Gastroesophageal sphincter (tissue), 4 donors: Measurements from ENCODE around the gene UNC5A. TPM values are rescaled to one million over a fixed set of nuclear protein-coding genes. Genes with fewer than 3 reads are reported as not detected.

Experiments used
- ATAC-seq: fragments of 150-250 bp; one replicate; pipeline ENCODE4 v1.9.1; 2016; ENCODE audit warnings: mild to moderate bottlenecking, moderate library complexity
- H3K27ac ChIP-seq, 4 donors: fragments of 200-600 bp; sonication (generic) in 3 of 4; 1 replicate in 3 of 4; 2 replicates in 1 of 4; pipeline ENCODE4 v1.5.1; 2016 to 2019
- H3K27me3 ChIP-seq: fragments of 200-600 bp; sonication (generic); one replicate; pipeline ENCODE4 v1.5.1; 2019
- H3K36me3 ChIP-seq, 2 donors: fragments of 200-600 bp; sonication (generic); one replicate each; pipeline ENCODE4 v1.5.1; 2019; ENCODE audit warnings: control low read depth in 1 of 2
- H3K4me1 ChIP-seq, 3 donors: fragments of 200-600 bp; sonication (generic); 1 replicate in 2 of 3; 2 replicates in 1 of 3; pipeline ENCODE4 v1.5.1; 2016 to 2019; ENCODE audit warnings: control low read depth in 2 of 3
- H3K4me3 ChIP-seq, 2 donors: fragments of 200-600 bp; sonication (generic); one replicate each; pipeline ENCODE4 v1.5.1; 2019; ENCODE audit warnings: mild to moderate bottlenecking in 1 of 2, moderate library complexity in 1 of 2
- H3K9me3 ChIP-seq, 3 donors: fragments of 200-600 bp; sonication (generic); one replicate each; pipeline ENCODE4 v1.5.1; 2017 to 2019; ENCODE audit warnings: control low read depth in 2 of 3
- EP300 ChIP-seq: sonication (generic); formaldehyde crosslinking; IDR thresholded peaks from one replicate; pipeline ENCODE4 v1.6.1; 2017; ENCODE audit warnings: antibody characterized with exemption, mild to moderate bottlenecking
- POLR2A ChIP-seq, 2 donors: fragments of 450-650 bp; IDR thresholded peaks; one replicate each; pipeline ENCODE4 v1.6.1; 2017; ENCODE audit warnings: antibody characterized with exemption in 2 of 2, mild to moderate bottlenecking in 2 of 2, moderate library complexity in 1 of 2
- POLR2AphosphoS5 ChIP-seq: sonication (generic); formaldehyde crosslinking; IDR thresholded peaks from one replicate; pipeline ENCODE4 v1.6.1; 2017; ENCODE audit warnings: antibody characterized with exemption
- WGBS, 2 donors: methylation state at CpG; one replicate each; pipeline ENCODE4 v1.1.5; 2018; ENCODE audit warnings: low coverage in 1 of 2; 5-methylcytosine and 5-hydroxymethylcytosine counted together
- total RNA-seq, 4 donors: library from RNA; depleted of rRNA; stranded (reverse); fragments of >200 nt; gene quantifications; one replicate each; pipeline ENCODE4 v1.1.0, GENCODE V29; 2016
- TF ChIP-seq, protein P1 (sequence below), 4 experiments: fragments of 200-600 bp in 2 of 4; fragments of 450-650 bp in 2 of 4; sonication (generic) in 1 of 4; IDR thresholded peaks; one replicate each; pipeline ENCODE4 v1.5.1; 2017 to 2019; ENCODE audit warnings: antibody characterized with exemption in 4 of 4, mild to moderate bottlenecking in 2 of 4, moderate library complexity in 2 of 4

UNC5A gene
- total RNA-seq, 4 donors from 2014 or later, result 0.27 TPM; not detected in 3

DNA sequence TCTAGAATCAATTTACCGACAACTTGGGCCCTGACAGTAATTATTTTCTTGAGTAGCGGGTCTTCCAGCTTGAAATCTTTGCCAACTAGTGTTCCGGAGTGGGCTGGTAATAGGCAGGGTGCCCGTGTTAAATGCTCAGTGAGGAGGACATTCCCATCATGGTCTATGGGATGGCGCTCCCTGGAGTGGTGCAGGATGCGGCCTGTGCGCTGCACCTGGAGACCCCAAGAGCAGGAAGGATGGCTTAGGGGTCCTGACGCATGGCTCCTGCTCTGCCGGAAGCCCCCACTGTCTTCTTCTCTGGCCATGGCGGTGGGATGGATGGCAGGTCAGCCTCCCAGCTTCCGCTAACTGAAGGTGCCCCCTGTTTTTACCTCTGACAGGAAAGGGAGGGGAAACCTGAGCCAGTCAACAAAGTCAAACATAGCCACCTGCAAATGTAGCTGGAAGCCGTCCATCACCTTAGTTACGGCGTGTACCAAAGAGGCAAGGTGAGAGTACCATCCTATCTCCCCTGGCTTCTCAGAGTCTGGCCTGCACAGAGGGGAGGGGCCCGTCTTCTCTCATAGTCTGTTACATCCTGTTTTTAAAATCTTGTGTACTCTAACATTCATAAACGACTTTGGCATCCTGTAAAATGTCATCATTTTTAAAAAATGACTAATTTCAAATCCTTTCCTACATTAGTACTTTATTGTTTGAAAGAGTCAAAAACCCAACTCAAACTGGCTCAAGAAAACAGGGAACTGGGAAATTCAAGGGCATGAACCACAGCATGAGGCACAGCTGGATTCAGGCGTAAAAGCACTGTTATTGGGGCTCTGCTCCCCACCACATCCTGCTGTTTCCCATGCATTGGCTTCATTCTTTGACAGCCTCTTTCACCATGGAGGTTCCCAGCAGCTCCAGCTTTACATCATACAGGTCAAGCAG lies 28.5 kb upstream of the UNC5A start:
- Histone ChIP-seq H3K4me1 (no peaks in the 10 kb centered on the region), H3K9me3 (no peaks in the 10 kb centered on the region), H3K36me3 (no peaks in the 10 kb centered on the region), H3K27ac (no peak overlapping the region), H3K27me3 (peaks cover 79% of the 10 kb centered on the region), H3K4me3 (no peak overlapping the region)
- TF ChIP-seq, protein P1, sequence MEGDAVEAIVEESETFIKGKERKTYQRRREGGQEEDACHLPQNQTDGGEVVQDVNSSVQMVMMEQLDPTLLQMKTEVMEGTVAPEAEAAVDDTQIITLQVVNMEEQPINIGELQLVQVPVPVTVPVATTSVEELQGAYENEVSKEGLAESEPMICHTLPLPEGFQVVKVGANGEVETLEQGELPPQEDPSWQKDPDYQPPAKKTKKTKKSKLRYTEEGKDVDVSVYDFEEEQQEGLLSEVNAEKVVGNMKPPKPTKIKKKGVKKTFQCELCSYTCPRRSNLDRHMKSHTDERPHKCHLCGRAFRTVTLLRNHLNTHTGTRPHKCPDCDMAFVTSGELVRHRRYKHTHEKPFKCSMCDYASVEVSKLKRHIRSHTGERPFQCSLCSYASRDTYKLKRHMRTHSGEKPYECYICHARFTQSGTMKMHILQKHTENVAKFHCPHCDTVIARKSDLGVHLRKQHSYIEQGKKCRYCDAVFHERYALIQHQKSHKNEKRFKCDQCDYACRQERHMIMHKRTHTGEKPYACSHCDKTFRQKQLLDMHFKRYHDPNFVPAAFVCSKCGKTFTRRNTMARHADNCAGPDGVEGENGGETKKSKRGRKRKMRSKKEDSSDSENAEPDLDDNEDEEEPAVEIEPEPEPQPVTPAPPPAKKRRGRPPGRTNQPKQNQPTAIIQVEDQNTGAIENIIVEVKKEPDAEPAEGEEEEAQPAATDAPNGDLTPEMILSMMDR (IDR thresholded peaks at IDR 0.05), result no peak
- WGBS, 2 donors, result 66 to 78% methylated on average over 7 to 15 of the region's 17 CpGs
- no peak for ATAC-seq

DNA sequence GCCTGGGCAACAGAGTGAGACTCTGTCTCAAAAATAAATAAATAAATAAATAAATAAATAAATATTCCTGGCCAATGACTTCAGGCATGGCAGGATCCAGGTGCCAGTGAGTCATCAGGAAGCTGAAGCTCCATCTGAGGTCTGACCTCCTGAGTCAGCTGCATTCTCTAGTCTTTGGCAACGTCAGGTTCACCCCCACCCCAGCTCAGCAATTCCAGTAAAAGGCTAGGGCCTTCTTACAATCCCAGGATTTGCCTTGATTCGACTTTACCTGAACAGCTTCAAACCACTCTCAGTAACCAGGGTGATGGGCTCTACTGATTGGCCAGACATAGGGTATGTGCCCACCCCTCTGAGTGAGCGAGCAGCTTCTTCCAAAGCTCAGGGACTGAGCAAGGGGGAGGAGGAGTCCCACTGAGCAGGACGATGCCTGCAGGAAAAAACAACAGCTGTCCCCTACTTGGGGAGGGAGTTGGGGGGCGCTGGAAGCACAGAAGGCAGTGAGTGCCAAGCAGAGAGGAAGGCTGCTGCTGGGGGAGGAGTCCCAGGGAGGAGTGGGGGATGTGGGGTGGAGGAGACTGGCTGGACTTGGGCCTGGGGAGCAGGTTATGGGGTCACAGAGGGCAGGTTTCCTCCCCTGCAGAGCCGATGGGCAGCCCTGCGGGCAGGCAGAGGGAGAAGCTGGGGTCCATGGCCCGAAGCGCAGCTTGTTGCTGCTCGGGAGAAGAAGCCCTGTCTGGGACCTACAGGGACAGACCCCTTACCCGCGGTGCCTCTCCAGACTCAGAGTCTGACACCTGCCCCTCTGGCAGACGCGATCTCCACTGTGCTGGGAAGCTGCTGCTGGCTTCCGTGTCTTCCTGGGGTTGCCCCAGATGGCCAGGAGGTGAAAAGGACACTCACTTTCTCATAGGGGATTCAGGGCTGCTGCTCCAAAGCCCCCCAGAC lies 25.9 kb upstream of the UNC5A start:
- Histone ChIP-seq H3K27ac (no peak overlapping the region), H3K27me3 (peaks cover 84% of the 10 kb centered on the region), H3K36me3 (no peaks in the 10 kb centered on the region), H3K9me3 (no peaks in the 10 kb centered on the region), H3K4me3 (no peak overlapping the region), H3K4me1 (no peaks in the 10 kb centered on the region)
- TF ChIP-seq POLR2A (IDR thresholded peaks at IDR 0.05) (no peak), EP300 (no peak), POLR2AphosphoS5 (no peak)
- TF ChIP-seq, protein P1 (IDR thresholded peaks at IDR 0.05), result no peak
- 8% methylated on average over 13 of the region's 15 CpGs; no CpG with 5 or more reads in 1 of the 2 donors for WGBS, 2 donors
- no peak for ATAC-seq

DNA sequence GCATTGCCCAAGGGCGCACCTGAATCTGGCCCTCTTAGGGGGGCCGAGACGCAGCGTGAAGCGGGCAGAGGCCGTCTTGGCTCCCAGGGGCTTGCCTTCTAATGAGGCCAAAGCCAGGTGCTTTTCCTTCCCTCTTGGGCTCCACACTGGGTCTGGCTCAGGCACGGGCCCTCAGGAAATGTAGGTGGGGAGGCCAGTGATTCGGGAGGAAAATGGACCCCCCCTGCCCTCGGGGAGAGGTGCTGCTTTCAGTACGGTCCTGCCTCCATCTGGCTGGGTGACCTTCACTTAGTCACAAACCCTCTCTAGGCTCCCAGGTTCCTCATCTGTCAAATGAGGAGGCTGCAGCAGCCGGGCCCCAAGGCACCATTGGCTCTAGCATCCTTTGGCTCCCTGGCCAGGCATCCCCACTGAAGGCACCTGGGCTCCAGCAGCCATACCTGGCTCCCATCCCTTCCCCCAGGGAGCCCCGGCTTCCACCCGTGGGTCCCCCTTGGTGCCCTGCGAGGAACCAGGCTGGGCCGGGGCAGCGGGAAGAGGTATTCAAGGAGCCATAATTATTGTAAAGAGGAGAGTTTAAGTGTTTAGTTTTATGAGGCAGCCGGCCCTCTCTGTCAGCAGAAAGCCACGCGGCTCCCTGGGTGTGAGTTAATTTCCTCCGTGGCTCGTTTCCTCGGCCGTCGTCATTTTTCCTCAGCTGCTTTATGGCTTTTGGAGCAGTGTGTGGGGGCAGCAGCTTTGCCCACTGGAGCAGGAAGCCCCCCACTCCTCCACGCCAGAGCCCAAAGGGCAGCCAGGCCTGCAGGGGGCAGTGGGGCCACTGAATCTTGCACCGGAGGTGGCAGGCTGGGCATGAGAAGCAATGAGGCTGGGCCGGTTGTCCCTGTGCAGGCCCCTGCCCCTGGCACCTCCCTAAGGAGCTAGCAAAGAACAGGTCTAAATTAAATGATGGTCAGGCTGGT lies 24.9 kb upstream of the UNC5A start:
- no peak overlapping the region for H3K27ac ChIP-seq
- peaks cover 84% of the 10 kb centered on the region for H3K27me3 ChIP-seq
- H3K36me3 ChIP-seq, result no peaks in the 10 kb centered on the region
- H3K4me1 ChIP-seq, result no peaks in the 10 kb centered on the region
- H3K4me3 ChIP-seq, result no peak overlapping the region
- ATAC-seq, result no peak
- TF ChIP-seq POLR2AphosphoS5, result no peak
- no peak for TF ChIP-seq POLR2A (IDR thresholded peaks at IDR 0.05)
- TF ChIP-seq EP300, result no peak
- TF ChIP-seq, protein P1 (IDR thresholded peaks at IDR 0.05), result no peak
- H3K9me3 ChIP-seq, result no peaks in the 10 kb centered on the region
- WGBS, 2 donors, result 37% methylated on average over 9 of the region's 27 CpGs; no CpG with 5 or more reads in 1 of the 2 donors

DNA sequence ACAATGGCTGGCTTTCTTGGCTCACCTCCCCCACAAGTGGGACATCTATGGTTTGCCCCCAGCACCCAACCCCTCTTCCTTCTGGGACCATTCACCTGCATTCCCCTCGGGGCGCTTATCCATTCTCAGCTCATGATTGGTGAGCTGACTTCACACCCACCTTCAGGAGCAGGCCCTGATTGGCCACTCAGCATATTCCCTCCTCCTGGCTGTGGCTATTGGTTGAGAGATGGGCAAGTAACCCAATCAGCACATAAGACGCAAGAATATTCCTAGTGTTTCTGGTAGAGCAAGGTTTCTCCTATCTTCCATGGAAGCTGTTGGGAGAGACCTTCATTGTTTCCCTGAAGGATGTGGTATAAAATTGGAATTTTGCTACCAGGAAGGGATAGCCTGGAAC lies 22.7 kb upstream of the UNC5A start:
- ATAC-seq, result no peak
- Histone ChIP-seq H3K27ac (no peak overlapping the region), H3K4me1 (no peaks in the 10 kb centered on the region), H3K9me3 (no peaks in the 10 kb centered on the region), H3K4me3 (no peak overlapping the region), H3K36me3 (no peaks in the 10 kb centered on the region), H3K27me3 (peaks cover 85% of the 10 kb centered on the region)
- WGBS, 2 donors, result 82% methylated on average over 3 of the region's 3 CpGs; no CpG with 5 or more reads in 1 of the 2 donors
- TF ChIP-seq EP300, result no peak
- no peak for TF ChIP-seq POLR2A (IDR thresholded peaks at IDR 0.05)
- TF ChIP-seq, protein P1 (IDR thresholded peaks at IDR 0.05), result no peak
- no peak for TF ChIP-seq POLR2AphosphoS5
